Hematopoietic multipotent progenitor cell treated with erythropoietin and hydrocortisone succinate and interleukin-3 and kit ligand, for 17 days (in vitro differentiated cells): ENCODE measurements around the gene CNOT6.
"Not testable (repeated sequence)": the region's sequence is repeated elsewhere in the genome, so short reads cannot be mapped to it uniquely, and the experiment has no call there.

Source experiments
- DNase-seq: peaks from one replicate; pipeline ENCODE4 v3.0.0-alpha.2; 2015; ENCODE audit warnings: low spot score

The CNOT6 gene

DNA sequence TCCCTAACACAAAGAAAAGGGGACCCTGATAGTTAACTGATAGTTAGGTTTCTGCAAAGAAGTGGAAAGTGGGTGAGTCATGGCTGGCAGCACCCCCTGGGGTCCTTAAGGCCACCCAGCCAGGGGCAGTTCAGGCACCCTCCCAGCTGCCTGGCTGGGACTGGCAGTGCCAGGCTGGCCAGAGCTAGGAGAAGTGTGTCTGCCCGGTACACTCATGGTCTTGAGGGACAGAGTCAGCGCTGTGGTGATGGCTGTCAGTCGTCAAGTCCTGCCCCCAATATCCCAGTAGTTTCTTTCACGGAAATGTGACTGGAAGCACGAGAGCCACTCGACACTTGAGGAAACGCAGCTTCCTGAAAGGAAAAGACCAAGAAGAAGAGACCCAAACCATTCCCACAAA is 22.3 kb upstream of the CNOT6 start:
- DNase-seq, result no peak

DNA sequence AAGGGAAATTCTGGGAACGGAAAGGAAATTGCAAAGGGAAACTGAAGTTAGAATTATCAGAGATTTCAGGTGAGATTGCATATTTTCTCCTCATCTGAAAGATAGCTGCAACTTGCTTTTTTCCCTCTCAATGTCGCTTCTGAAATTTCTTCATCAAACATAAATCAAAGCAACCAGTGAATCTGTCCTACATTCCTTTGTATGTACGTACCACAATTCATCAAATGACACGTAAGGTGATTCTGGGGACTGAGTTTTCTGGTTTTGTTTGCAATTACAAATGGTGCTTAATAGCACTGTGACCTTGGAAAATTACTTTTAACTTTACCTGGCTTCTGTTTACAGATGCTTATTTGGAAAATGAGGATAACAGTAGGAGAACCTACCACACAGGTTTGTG is 21.9 kb upstream of the CNOT6 start:
- no peak for DNase-seq

DNA sequence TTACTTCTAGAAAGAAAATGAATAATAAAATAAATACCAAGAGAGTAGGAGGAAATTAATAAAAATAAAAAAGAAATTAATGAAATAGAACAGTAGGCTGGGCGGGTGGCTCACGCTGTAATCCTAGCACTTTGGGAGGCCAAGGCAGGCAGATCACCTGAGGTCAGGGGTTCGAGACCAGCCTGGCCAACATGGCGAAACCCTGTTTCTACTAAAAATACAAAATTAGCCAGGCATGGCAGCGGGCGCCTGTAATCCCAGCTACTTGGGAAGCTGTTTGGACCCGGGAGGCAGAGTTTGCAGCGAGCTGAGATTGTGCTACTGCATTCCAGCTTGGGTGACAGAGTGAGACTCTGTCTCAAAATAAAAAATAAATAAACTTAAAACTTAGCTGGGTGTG is 20.8 kb upstream of the CNOT6 start:
- DNase-seq, result not testable (repeated sequence)

DNA sequence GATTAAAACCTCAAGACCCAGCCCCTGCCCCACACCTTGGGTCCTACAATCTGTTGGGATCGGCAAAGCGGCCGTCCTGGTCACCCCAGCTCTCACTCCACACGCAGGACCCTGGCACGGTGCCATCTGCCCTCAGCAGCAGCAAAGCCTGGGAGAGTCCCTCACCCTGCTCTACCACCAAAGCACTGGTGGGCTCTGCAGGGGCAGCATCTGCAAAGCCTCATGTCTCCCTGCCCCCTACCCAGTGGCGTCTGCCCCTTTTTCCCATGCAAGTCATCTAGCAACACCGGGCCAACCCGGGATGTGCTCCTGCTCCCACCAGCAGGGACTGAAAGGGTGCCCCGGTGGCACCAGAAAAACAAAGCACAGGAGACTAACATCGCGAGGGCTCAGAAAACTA is 19.6 kb upstream of the CNOT6 start:
- DNase-seq, result no peak

DNA sequence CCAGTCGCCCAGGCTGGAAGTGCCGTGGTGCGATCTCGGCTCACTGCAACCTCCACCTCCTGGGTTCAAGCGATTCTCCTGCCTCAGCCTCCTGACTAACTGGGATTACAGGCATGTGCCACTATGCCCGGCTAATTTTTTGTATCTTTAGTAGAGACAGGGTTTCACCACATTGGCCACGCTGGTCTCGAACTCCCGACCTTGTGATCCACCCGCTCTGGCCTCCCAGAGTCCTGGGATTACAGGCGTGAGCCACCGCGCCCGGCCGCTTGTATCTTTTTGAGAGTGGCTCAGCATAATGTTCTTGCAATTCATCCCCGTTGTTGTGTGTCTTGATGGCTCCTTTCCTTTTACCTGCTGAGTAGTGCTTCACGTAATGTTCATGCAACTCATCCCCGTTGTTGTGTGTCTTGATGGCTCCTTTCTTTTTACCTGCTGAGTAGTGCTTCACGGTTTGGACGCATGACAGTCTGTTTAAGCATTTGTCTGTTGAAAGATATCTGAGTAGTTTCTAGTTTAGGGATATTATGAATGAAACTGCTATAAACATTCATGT is 18.1 kb upstream of the CNOT6 start:
- not testable (repeated sequence) for DNase-seq

DNA sequence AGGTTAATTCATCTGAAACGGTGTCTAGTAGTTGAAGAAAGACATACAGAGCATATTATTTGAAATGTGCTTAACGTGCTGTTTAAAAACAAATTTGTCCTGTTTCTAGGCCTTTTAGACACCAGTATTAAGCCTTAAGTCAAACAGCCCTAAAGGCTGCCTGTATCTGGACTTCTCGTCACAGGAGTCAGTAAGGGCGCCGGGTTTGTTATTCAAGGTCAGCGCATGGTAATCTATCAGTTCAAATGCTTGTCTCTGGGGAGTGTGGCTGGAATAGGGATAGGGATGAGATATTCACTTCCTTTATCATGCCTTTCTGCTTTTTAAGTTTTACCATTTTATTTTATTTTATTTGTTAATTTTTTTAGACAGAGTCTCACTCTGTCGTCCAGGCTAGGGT is 9.4 kb upstream of the CNOT6 start:
- no peak for DNase-seq

DNA sequence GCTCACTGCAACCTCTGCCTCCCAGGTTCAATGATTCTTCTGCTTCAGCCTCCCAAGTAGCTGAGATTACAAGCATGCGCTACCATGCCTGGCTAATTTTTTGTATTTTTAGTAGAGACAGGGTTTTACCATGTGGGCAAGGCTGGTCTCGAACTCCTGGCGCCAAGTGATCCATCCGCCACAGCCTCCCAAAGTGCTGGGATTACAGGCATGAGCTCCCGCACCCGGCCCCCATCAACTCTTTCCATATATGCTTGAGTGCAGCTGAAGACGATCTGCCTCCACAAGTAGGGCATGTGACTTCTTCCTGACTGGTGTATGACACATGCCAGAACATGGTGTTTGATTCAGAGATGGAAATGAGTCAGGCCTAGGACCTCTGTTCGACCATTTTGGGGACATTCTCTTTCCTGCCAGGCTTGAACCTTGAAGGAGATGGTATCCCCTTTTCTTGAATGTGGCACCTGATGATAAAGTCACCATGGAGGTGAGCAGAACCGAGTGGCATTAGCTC is 7.5 kb upstream of the CNOT6 start:
- no peak for DNase-seq

DNA sequence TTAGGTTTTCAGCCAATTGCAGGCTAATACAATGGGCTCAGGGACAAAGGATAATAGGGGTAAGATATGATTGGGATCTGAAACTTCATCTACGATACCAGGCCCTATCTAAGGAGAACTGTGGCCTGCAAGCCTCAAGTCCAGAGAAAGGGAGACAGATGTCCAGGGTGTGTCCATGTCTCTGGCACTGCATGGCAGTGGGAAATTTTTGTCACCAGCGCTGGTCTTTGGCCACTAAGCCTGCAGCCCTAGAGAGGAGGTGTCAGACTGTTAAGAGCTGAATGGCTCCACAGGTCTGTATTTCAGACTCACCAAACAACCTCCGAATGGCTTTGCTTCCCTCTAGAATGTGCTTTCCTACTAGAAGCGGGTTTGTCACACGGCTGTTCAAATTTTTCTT is 6.6 kb upstream of the CNOT6 start:
- DNase-seq, result no peak

DNA sequence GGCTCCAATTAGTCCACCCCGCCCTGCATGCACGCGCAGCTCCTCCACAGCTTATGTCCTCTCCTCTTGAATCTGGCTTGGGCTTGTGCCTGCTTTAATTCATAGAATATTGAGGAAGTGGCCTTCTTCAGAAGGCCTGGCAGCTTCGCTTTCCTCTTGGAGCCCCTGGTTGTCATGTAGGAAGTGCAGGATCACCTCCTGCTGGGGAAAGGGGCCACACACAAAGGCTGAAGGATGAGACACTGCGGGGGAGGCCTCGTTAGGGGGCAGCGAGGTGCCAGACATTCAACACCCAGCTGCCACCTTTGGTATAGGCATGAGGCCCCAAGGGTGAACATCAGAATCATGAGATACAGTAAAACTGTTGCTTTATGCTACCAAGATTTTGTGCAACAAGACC is 2.7 kb upstream of the CNOT6 start:
- DNase-seq, result no peak

DNA sequence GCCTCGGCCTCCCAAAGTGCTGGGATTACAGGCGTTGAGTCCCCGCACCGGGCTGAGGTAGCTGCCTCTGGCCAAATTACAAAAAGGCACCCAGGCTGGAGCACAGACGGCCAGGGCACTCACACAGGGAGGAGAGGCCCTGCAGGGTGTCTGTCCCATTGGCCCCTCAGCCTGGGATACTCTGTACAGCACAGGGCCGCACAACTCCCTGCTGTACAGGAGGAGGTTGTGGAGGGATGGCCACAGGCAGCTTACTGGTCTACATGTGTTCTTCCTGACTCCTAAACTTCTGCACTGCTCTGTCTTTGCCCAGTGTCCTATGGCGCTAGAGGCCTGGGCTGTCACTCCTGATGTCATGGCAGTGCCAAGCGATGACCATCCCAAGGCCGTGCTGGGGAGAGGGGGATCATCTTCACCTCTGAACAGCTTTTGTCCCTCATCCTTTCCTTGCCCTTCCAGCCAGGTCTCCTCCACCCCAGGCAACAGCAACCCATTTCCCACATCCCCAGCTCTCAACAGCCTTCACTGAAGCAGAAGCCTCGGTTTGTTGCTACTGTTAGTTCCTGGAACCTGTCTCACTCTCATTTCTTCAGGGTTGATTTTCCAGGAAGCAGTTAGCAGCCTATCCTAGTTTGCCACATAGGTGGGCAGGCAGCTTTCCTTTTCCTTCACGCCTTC is 1.8 kb upstream of the CNOT6 start:
- DNase-seq, result no peak

DNA sequence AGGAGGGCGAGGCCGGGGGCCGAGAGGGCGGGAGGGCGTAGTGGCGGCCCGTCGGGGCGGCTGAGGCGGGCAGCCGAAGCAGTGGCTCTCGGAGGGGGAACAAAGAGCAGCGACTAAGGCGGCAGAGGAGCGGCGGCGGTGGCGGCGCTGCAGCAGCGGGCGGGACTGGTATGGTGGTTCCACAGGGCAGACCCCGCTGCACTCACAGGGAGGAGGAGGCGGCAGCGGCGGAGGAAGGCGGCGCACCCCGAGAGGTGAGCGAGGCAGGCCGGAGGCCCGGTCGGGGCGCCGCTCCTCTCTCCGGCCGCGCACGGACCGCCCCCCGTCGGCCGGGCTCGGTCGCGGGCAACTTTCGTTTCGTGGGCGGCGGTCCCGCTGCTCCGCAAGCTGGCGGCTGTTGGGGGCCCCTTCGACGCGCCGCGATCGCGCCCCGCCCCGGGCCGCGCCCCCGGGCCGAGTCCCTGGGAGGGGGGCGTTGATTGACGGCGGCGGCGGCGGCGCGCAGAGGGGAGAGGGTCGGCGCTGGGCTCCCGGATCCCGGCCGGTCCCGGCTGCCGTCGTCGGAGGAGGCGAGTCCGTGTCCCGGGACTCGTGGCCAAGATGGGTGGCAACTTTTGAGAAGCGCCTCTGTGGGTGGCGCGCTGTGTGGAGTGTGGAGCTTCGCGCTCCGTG is 467 bp downstream of the CNOT6 start:
- peak; percentile 56 for DNase-seq

DNA sequence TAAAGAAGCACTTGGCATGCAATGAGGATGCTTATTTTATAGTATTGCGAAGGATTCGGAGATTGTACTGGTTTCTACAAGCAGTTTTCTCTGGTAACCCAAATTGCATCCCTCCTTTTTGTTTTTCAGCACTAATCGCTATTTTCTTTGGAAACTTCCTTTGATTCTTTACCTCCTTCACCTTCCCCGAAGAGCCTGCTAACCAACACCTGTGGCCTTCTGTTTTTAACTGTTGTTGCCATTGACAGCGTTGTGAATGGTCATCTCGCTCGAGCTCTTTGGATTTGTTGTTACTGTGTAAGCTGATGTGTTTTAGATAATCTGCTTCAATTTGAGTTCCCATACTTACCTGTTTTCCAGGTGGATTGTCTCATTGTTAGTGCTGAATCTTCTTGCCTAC is 1.1 kb downstream of the CNOT6 start:
- DNase-seq, result no peak

DNA sequence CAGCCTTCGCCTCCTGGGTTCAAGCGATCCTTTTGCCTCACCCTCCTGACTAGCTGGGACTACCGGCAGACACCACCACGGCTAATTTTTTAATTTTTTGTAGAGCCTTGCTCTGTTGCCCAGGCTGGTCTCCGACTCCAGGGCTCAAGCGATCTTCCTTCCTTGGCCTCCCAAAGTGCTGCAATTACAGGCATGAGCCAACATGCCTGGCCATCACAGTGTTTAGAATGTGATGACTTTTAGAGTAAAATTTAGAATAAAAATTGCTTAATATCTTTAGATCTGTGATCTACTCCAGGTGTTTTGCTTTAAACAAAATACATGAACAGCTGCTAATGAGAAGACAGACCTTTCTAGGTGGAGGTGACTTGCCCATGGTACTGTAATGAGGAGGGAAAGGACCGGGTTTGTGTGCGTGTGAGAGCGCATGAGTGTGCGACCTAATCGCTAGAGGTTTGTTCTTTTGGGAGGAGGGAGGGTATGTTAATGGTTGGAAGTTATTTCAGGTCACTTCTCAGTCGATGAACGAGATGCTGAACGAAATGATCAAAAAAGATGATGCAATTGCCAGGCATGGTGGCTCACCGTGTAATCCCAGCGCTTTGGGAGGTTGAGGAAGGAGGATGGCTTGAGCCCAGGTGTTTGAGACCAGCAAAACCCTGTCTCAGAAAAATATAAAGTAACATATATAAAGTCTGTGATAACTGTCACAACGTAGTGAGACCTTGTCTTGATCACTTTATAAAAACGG is 2.0 kb downstream of the CNOT6 start:
- DNase-seq, result no peak

DNA sequence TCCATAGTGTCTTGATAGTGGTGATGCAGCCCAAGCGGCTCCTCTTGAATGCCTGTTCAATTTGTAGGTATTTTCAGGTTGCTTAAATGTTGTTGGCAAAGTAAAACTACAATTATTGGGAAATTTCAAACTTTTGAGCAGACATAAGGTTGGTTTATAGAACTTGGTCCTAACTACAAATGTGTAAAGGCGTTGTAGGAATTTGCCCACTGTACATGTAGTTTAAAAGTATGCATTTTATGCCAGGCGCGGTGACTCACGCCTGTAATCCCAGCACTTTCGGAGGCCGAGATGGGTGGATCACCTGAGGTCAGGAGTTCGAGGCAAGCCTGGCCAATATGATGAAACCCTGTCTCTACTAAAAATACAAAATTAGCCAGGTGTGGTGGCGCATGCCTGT is 2.6 kb downstream of the CNOT6 start:
- not testable (repeated sequence) for DNase-seq

DNA sequence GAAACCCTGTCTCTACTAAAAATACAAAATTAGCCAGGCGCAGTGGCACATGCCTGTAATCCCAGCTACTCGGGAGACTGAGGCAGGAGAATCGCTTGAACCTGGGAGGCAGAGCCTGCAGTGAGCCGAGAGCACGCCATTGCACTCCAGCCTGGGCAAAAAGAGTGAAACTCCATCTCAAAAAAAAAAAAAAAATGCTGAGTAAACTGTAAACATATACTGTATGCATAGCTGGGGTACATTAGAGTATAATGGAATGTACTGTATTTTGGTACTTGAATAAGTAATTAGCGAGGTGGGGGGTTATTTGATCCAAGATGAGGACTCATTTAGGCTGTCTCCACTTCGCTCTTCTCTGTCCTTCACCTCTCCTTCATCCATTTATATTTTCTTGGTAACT is 3.7 kb downstream of the CNOT6 start:
- not testable (repeated sequence) for DNase-seq

DNA sequence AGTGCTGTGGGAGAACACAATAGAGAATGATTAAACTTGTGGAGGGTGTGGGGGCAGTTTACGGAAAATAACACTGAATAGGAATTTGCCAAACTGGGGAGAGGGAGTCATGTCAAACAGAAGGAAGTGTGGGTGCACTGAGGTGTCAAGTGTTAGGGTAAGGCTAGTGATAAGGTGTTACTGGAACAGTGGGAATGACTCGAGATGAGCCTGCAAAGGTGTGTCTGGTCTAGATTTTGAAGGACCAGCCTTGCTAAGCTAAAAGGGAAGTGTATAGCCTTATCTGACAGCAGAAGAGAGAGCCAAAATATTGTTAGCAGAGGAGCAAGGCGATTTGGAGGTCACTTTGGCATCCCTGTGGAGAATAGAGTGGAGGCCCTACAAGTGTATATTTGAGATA is 4.2 kb downstream of the CNOT6 start:
- no peak for DNase-seq

DNA sequence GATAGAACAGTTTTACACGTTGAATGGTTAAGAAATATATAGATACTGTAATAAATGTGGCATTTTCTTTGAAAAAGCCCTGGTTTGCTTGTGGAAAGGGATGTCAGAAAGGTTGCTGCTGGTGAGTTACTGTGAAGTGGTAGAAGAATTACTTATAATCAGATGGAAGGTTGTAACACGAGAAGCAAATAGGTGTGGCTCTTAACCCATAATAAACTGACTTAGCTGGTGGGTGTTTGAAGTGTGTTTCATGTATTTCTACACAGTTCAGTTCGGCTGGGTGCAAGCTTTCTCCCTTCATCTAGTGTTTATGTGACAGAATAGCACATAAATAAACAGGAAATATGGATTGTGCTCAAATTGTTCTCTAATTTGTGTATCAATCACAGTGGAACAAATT is 5.5 kb downstream of the CNOT6 start:
- DNase-seq, result no peak

DNA sequence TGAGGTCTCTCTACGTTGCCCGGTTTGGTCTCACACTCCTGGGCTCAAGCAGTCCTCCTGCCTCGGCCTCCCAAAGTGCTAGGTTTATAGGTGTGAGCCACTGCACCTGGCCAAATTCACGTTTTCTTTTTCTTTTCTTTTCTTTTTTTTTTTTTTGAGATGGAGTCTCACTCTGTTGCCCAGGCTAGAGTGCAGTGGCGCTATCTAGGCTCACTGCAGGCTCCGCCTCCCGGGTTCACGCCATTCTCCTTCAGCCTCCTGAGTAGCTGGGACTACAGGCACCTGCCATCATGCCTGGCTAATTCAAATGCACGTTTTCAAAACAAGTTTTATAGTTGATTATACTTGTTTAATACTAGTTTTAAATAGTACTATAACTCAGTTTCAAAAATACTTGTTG is 6.1 kb downstream of the CNOT6 start:
- DNase-seq, result not testable (repeated sequence)

DNA sequence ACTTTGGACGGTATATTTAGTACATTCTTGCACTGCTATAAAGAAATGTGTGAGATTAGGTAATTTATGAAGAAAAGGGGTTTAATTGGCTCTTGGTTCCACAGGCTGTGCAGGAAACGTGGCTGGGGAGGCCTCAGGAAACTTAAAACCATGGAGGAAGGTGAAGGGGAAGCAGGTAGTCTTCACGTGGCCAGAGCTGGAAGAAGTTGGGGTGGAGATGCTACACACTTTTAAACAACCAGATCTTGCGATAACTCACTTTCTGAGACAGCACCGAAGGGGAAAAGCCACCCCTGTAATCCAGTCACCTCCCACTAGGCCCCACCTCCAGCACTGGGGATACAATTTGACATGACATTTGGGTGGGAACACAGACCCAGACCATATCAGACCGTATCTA is 13.5 kb downstream of the CNOT6 start:
- no peak for DNase-seq

DNA sequence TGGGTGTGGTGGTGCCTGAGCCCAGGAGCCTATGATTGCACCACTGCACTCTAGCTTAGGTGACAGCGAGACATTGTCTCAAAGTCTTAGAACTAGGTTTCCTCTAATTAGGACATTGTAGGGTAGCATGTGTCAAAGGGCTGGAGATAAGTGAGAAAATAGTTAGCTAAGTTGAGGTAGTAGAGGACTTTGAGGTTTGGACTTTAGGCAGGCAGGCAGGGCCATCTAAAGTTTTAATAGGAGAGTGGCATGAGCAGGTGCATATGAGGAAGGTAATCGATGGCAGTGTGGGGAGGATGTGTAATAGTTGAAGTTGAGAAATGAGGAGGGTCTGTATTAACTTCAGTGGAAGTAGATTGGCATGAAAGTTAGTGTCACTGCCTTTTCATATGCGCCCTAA is 21.1 kb downstream of the CNOT6 start:
- DNase-seq, result no peak

DNA sequence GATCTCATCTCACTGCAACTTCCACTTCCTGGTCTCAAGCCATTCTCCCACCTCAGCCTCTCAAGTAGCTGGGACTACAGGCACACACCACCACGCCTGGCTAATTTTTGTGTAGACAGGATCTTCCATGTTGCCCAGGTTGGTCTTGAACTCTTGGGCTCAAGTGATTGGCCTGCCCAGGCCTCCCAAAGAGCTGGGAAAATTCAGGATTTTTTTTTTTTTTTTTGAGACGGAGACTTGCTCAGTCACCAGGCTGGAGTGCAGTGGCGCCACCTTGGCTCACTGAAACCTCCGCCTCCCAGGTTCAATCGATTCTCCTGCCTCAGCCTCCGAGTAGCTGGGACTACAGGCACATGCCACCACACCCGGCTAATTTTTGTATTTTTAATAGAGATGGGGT is 21.8 kb downstream of the CNOT6 start:
- not testable (repeated sequence) for DNase-seq

DNA sequence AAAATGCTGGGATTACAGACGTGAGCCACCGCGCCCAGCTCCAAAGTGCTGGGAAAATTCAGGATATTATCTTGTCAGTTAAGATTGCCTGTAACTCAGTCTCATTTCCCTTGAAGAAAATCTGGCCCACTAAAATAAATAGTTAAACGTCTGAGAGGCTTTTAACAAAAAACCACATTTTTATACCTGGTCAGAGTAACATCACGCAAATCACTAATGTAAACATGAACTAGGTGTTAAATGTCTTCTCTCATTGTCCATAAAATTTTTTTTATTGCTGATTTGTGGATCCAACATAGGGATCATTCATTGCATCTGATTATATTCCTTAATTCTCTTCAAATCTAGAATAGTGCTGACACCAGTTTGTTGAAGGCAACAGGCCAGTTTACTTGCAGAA is 22.3 kb downstream of the CNOT6 start:
- DNase-seq, result no peak

DNA sequence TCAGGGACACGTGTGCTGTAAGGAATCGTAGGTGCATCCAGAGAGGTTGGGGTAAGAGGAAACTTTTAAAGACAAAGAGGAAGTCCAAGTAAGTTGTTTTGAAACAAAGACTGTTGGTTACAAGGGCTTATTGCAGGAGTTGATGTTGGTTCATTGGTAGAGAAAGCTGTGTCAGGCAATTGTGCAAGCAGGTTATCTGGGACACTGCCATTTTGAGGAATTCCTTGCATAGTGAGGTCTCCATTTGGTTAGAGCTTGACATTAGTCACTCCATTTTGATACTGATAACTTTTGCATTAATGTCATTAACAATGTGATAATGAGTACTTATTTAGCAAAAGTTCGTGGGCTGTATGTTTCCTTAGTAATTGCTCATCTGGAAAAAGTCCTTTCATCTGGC is 24.9 kb downstream of the CNOT6 start:
- DNase-seq, result no peak
